NOMO-1 (cell line): Measurements from ENCODE around the gene GALNT1.
A peak's percentile ranks its signal among the peaks of the same experiment; 100 is the strongest.

Experiments
- DNase-seq, 2 experiments: peaks; one replicate each; lab custom pipeline; 2025; ENCODE audit not compliant: unreplicated experiment in 2 of 2; lab: John Stamatoyannopoulos, UW

The GALNT1 gene

DNA sequence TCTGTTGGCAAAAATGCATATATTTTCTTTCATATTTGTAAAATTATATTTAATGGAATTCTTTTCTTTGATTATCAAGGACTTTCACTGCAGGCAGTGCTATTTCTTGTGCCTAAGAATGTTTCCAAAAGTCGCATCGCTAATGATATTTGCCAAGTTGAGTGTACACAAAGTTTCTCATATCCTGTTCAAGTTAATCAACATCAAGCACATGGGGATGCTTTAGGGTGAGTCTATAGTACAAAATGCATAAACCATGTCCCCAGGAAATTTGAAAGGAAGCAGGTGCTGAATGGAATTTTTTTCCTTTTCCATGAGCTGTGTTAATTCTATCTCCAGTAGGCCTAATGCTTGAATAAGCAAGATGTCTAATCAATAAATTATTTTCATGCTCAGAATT is 129.7 kb downstream of the GALNT1 start:
- DNase-seq = no peak

DNA sequence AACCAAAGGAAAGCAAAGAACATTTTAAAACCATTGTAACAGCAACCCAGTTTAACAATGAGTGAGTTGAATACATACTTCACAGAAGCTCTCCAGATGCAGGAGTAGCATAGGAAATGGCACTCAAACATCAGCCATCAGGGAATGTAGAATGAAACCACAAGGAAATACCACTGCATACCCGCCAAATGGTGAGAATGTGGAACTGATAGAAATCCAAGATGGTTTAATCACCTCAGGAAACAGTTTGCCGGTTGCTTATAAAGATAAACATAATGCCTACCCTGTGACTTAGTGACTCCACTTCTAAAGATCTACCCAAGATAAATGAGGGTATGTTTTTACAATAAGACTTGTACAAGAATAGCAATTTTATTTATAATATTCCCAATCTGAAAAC is 132.0 kb downstream of the GALNT1 start:
- no peak for DNase-seq

DNA sequence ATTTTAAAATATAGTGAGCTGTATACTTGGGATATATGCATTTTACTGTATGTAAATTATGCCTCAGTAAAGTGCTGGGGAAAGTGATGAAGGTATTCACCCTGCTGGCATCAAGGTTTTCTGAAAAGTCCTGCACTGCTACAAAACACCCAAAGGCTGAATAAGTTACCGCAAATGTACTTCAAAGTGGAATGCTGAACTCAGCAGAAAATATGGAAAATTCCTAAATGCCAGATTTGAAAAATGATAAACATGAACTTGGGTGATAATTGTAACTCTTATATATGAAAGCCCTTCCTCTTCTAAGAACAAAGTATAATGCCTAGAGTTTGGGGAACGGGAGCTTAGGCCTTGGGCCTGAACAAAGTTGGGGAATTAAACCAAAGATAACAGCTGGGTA is 133.0 kb downstream of the GALNT1 start:
- no peak for DNase-seq

GRCh38 chr18:35715139-35715538 is 133.6 kb downstream of the GALNT1 start:
- no peak for DNase-seq

DNA sequence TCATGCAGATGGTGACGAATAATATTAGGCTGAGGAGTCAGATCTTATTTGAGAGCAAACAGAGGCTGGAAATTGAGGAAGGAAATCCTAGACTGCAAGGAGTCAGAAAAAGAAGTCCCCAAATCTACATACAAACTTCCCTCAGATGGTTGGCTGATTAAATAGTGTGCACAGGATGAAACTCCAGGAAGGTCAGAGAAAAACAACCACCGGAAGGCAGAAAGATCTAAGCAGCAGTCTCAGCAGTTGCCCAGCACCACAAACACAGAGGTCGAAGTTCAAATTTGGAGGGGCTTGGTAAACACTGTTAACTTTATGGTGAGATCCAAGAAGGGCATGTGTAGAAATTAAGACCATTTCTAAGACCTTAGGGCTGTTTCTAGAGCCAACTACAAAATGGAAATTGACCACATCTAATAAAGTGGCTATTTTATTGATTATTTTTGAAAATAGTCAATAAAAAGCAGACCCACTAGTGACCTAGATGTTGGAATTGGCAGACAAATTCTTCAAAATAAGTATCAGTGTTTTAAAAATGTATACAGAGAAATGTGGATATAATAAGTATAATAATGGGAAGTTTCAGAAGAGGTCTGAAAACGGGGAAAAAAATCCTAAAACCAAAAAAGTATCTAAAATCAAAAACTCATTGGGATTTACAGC is 134.8 kb downstream of the GALNT1 start:
- no peak for DNase-seq

DNA sequence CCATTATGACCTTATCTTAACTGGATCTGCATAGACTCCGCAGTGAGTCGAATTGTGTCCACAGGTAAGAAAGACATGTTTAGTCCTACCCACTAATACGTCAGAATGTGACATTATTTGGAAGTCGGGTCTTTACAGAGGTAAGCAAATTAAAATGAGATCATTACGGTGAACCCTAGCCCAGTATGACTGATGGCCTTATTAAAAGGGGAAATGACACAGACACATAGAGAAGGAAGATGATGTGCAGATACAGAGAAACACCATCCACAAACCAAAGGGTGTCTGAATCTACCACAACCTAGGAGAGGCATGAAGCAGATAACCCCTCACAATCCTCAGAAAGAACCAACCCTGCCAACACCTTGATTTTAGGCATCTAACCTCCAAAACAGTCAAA is 135.6 kb downstream of the GALNT1 start:
- peak in 1 of 2 experiments; percentile 4 for DNase-seq

DNA sequence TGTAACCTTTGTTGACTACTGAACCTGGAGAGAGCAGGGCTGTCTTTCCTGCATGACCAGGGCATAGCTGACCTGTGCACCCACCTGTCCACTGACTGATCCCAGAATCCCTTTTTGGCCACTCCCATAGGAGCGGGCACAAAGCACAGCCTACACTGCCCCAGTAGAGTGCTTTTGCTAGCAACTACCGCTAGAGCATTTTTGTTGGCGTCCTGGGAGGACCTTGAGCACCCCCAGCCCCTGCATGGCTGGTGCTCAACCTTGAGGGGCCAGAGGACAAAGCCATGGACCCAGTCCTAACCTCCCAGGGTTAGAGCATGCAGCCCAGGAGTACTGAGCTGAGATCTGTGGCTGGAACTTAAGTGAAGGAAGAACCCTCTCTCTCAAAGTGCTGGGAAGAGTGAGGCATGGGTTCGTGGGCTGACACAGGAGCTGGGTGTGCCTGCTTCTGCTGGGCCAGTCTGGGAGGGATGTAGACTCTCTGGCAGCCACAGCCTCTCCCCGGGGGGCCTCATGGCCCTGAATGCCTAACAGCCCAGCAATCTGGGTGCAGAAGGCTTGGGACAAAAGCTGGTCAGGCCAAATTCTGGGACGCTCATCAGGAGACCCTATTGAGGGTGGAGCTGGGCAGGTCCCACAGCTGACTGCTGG is 140.0 kb downstream of the GALNT1 start:
- no peak for DNase-seq

GRCh38 chr18:35728676-35729075 is 147.1 kb downstream of the GALNT1 start:
- no peak for DNase-seq

DNA sequence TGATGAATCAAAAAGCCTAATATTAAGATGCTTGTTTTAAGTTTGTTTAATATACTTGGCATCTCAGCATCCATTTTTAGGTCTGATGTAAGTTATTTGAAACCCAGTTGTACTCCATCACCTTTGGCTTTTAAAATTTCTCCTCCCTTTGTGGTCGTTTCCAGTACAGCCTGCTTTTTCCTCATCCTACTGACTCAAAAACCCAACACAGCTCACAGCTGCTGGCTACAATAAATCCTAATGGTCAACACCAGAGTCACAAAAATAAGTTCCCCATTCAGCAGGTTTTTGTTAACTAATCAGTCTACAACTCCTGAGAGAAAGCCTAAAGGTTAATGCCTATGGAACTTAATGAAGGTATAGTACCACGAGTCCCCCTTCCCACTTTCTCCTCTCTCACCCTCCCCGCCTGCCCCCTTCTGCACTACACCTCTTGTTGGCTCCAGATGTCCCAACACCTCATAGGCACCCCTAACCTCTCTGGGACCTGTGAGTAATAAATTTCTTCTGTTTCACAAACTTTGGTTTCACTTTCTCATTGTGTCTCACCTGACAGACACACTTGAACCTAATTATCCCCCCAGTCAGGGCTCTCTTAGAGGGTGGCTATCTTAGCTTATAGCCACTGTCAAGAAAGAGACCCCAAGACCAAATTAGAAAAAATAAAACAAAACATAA is 148.6 kb downstream of the GALNT1 start:
- no peak for DNase-seq

DNA sequence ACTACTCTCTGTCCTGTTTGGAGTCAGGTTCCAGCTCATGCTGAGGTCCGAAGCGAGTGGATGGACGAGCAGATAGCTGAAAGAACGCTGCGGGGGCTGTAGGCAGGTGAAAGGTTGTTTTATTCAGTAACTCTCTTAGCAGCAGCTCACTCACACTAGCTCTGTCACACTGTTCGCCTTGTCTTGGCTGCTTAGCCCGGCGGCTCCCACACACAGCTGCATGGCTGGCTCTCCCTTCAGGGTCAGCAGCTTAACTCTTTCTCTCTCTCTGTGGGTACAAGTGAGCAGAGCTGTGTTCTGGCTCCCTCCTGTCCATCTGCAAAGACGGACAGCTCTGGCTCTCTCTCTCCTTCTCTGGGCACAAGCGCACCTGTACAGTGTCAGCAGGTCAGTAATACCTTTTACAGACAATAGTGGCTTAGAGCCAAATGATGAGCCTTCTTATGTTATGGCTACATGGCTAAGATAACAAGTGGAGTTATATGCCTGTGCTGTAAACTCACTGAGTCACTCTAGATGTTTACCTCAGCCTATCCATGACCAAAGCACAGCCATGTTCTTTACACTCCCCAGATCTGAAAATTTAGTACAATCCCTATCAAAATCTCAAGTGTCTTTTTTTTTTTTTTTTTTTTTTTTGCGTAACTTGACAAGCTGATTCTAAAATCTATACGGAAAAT is 149.3 kb downstream of the GALNT1 start:
- no peak for DNase-seq

- DNase-seq = no peak
These were observed 150.2 kb downstream of the GALNT1 start for GRCh38 chr18:35731701-35732100.

GRCh38 chr18:35732162-35732561 is 150.6 kb downstream of the GALNT1 start:
- no peak for DNase-seq

DNA sequence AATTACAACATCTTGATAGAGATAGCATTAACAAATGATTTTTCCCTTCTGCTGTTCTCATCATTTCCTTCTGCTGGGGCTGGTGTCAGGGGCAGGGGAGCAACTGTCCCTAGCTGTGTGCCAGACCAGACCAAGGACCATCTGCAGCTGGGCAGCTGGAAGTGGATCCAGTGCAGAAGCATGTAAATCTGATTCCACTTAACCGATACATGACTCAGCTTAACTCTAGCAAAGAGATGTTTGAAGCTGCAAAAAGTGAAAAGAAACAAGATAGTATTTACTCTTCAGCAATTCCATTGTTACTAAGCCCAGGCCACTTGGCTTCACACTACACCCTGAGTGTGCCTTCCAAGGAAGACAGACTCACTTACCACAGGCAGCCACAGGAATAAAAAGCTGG is 151.1 kb downstream of the GALNT1 start:
- no peak for DNase-seq

GRCh38 chr18:35733408-35733807 is 151.9 kb downstream of the GALNT1 start:
- DNase-seq = no peak

- DNase-seq = no peak
These were observed 155.2 kb downstream of the GALNT1 start for GRCh38 chr18:35736696-35737095.

DNA sequence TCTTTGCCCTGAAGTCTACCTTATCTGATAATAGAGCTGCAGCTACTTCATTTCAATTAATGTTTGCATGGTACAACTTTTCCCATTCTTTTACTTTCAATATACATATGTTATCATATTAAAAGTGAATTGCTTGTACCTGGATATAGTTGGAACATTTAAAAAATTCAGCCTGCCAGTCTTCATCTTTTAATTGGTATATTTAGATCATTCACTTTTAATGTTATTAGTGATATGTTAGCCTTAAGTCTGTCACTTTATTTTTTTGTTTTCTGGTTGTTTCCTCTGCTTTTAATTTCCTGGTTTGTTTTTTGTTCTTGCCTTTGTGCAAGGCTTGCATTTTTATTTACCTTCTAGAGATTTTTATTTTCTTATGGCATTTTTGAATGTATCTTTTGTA is 158.2 kb downstream of the GALNT1 start:
- no peak for DNase-seq

DNA sequence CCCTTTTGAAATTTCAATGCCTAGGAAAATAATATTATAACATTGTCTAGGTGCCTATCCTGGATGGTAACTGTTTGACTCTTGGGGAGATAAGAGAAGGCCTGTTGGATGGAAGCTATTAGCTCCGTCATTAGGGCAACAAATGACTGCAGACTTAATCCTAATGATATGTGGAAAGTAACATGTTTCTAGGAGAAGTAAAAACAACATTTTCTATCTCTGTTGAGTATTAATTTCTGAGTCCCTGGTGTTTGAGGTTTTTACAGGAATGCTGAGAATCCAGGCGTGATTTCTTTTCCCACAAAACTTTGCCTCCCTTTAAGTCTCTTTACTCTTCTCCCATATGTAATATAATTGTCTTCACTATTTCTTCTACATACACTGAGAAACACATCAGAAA is 159.1 kb downstream of the GALNT1 start:
- DNase-seq = no peak

DNA sequence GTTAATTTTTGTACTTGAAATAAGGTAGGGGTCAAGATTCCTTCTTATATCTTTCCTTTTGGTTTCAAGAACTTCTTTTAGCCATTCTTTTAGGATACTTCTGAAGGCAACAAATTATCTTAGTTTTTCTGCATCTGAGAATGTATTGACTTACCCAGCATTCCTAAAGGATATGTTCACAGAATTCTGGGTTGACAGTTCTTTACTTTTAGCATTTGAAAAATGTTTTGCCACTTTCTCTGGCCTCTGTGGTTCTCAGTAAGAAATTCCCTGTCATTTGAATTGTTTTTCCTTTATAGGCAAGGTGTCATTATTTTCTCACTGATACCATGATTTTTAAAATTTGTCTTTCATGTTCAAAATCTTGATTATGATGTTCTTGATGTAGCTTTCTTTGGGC is 162.4 kb downstream of the GALNT1 start:
- no peak for DNase-seq

DNA sequence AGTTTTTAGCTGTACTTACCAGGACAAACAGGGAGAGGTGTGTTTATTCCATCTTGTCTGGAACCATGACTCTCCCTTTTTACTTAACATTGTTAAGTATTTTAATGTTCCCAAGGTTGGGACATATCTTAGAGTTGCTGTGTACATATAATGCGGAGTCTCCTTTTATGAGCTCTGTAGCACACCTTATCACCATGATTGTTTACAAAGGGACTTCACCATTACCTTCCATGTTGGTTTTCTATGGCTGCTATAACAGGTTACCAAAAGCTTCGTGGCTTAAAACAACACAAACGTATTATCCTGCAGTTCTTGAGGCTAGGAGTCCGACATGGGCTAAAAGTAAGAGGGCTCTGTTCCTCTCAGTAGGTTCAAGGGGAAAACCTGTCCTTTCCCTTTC is 164.3 kb downstream of the GALNT1 start:
- no peak for DNase-seq

GRCh38 chr18:35746826-35747339 is 165.3 kb downstream of the GALNT1 start:
- DNase-seq = no peak

GRCh38 chr18:35747894-35748472 is 166.4 kb downstream of the GALNT1 start:
- DNase-seq = no peak
